Stimulated activated CD4-positive, alpha-beta T cell treated with anti-CD3 and anti-CD28 coated beads, TNF-alpha, amount 100 ng/mL, for 48 hours (primary cell): ENCODE data around the gene CYP2S1.

Experiments
- DNase-seq, 3 donors: peaks; one replicate each; pipeline ENCODE4 v3.0.0-alpha.2; 2020; ENCODE audit warnings: low read depth in 3 of 3

Gene CYP2S1

GRCh38 chr19:41195675-41196497, 2.9 kb downstream of the CYP2S1 start:
- DNase-seq = no peak

GRCh38 chr19:41198559-41198958, 5.5 kb downstream of the CYP2S1 start:
- DNase-seq = no peak

- no peak for DNase-seq
Measured at GRCh38 chr19:41203371-41203770, 10.4 kb downstream of the CYP2S1 start.

GRCh38 chr19:41204338-41204737, 11.3 kb downstream of the CYP2S1 start:
- DNase-seq = peak; percentile 70 to 77 (median 71)

- no peak for DNase-seq
Measured at GRCh38 chr19:41205995-41206394, 13.0 kb downstream of the CYP2S1 start.

GRCh38 chr19:41206456-41206855, 13.4 kb downstream of the CYP2S1 start:
- no peak for DNase-seq

GRCh38 chr19:41206926-41207750, 14.1 kb downstream of the CYP2S1 start:
- DNase-seq = no peak

- DNase-seq = no peak
Measured at GRCh38 chr19:41214161-41214560, 21.1 kb downstream of the CYP2S1 start.

- no peak for DNase-seq
Measured at GRCh38 chr19:41217741-41218140, 24.7 kb downstream of the CYP2S1 start.

- DNase-seq = no peak
Measured at GRCh38 chr19:41218249-41218614, 25.2 kb downstream of the CYP2S1 start.

GRCh38 chr19:41218615-41219507, 25.8 kb downstream of the CYP2S1 start, which contains the start of gene AXL:
Gene AXL, plus strand, starts transcription at chr19:41219223. Its CDS starts 170 bp downstream, at chr19:41219393.
- DNase-seq = no peak

GRCh38 chr19:41219924-41220567, 27.0 kb downstream of the CYP2S1 start:
- no peak for DNase-seq

GRCh38 chr19:41220811-41221210, 27.8 kb downstream of the CYP2S1 start:
- no peak for DNase-seq

- DNase-seq = no peak
Measured at GRCh38 chr19:41221514-41222205, 28.6 kb downstream of the CYP2S1 start.

GRCh38 chr19:41222240-41222639, 29.2 kb downstream of the CYP2S1 start:
- DNase-seq = no peak

GRCh38 chr19:41223431-41224234, 30.6 kb downstream of the CYP2S1 start:
- DNase-seq = no peak

GRCh38 chr19:41224632-41225031, 31.6 kb downstream of the CYP2S1 start:
- DNase-seq = no peak

GRCh38 chr19:41225238-41226052, 32.4 kb downstream of the CYP2S1 start:
- DNase-seq = peak; percentile 19 to 58 (median 45)
